Colonic mucosa (tissue), 4 donors: ENCODE data around the gene CDH5. TPM values are rescaled to one million over a fixed set of nuclear protein-coding genes. Genes with fewer than 3 reads are reported as not detected.

Experiments
- DNase-seq: peaks from one replicate; pipeline ENCODE4 v3.0.0-alpha.2; 2020
- H3K27ac ChIP-seq: fragments of 200-600 bp; one replicate; pipeline ENCODE4 v1.8.0; 2021
- H3K27me3 ChIP-seq: fragments of 200-600 bp; one replicate; pipeline ENCODE4 v1.8.0; 2021
- H3K36me3 ChIP-seq: fragments of 200-600 bp; one replicate; pipeline ENCODE4 v1.8.0; 2021
- H3K4me1 ChIP-seq: fragments of 200-600 bp; one replicate; pipeline ENCODE4 v1.8.0; 2021; ENCODE audit warnings: mild to moderate bottlenecking
- H3K4me3 ChIP-seq: fragments of 200-600 bp; one replicate; pipeline ENCODE4 v1.8.0; 2021
- H3K9ac ChIP-seq, 2 donors: one replicate each; pipeline ENCODE4 v1.7.0; 2013; ENCODE audit warnings: control low read depth in 2 of 2, low read depth in 2 of 2, low read length in 2 of 2
- H3K9me3 ChIP-seq: fragments of 200-600 bp; one replicate; pipeline ENCODE4 v1.8.0; 2021
- CTCF ChIP-seq: fragments of 200-600 bp; IDR thresholded peaks from one replicate; pipeline ENCODE4 v1.8.0; 2022; ENCODE audit warnings: antibody characterized with exemption, mild to moderate bottlenecking
- intact Hi-C: fragments of 100-400 bp; cut with DNase I; formaldehyde crosslinking; loops from one replicate; pipeline ENCODE4 v1.14.1; 2022
- total RNA-seq, 2 donors: library from RNA; stranded (reverse); fragmentation: NEBNext Ultra II Directional in 1 of 2; extraction: Animal tissue kit (Norgen Biotek cat#: 25700) in 1 of 2; gene quantifications; one replicate each; pipeline ENCODE4 v1.2.1, GENCODE V29; 2021
- donor health status: healthy.
- donor health status: DM: no; HTN: no; CAD: no.
- donor health status: DM: no; HTN: no; CAD: no.

The CDH5 gene
- total RNA-seq, 2 donors from 2014 or later: 4.4 to 15.2 TPM

GRCh38 chr16:66357523-66357928 lies 9.0 kb upstream of the CDH5 start:
- H3K9me3 ChIP-seq: no peaks in the 10 kb centered on the region
- no peaks in the 10 kb centered on the region for H3K4me1 ChIP-seq
- no peaks in the 10 kb centered on the region for H3K27me3 ChIP-seq
- peak; percentile 57 for DNase-seq
- no peak overlapping the region for H3K27ac ChIP-seq
- H3K36me3 ChIP-seq: no peaks in the 10 kb centered on the region
- intact Hi-C loops: no loop called here
- no peak overlapping the region for H3K4me3 ChIP-seq
- H3K9ac ChIP-seq: no peak overlapping the region
- peak; percentile 65 for TF ChIP-seq CTCF

- Histone ChIP-seq H3K9ac (no peak overlapping the region), H3K27ac (no peak overlapping the region)
These were observed 8.3 kb upstream of the CDH5 start for GRCh38 chr16:66358231-66358630.

GRCh38 chr16:66359012-66359411 lies 7.5 kb upstream of the CDH5 start:
- H3K9me3 ChIP-seq: no peaks in the 10 kb centered on the region
- no peaks in the 10 kb centered on the region for H3K36me3 ChIP-seq
- intact Hi-C loops: no loop called here
- H3K27ac ChIP-seq: no peak overlapping the region
- no peaks in the 10 kb centered on the region for H3K4me1 ChIP-seq
- no peak overlapping the region for H3K9ac ChIP-seq
- no peak for DNase-seq
- TF ChIP-seq CTCF: no peak
- no peak overlapping the region for H3K4me3 ChIP-seq
- H3K27me3 ChIP-seq: no peaks in the 10 kb centered on the region

More at GRCh38 chr16:66358231-66358630, 8.3 kb upstream of the CDH5 start:
- intact Hi-C loops: no loop called here
- no peaks in the 10 kb centered on the region for H3K36me3 ChIP-seq
- no peak overlapping the region for H3K4me3 ChIP-seq
- H3K9me3 ChIP-seq: no peaks in the 10 kb centered on the region
- TF ChIP-seq CTCF: no peak
- no peaks in the 10 kb centered on the region for H3K27me3 ChIP-seq
- H3K4me1 ChIP-seq: no peaks in the 10 kb centered on the region
- no peak for DNase-seq

- Histone ChIP-seq H3K27ac (no peak overlapping the region), H3K27me3 (no peaks in the 10 kb centered on the region), H3K9me3 (no peaks in the 10 kb centered on the region), H3K9ac (no peak overlapping the region), H3K4me1 (no peaks in the 10 kb centered on the region), H3K4me3 (no peak overlapping the region), H3K36me3 (no peaks in the 10 kb centered on the region)
- DNase-seq: no peak
- no peak for TF ChIP-seq CTCF
- intact Hi-C loops: no loop called here
These were observed 6.5 kb upstream of the CDH5 start for GRCh38 chr16:66359811-66360608.

GRCh38 chr16:66360624-66361324 lies 5.7 kb upstream of the CDH5 start:
- no peaks in the 10 kb centered on the region for H3K36me3 ChIP-seq
- no peaks in the 10 kb centered on the region for H3K4me1 ChIP-seq
- no peak overlapping the region for H3K27ac ChIP-seq
- H3K9me3 ChIP-seq: no peaks in the 10 kb centered on the region
- no peak for DNase-seq
- H3K27me3 ChIP-seq: no peaks in the 10 kb centered on the region
- no peak overlapping the region for H3K9ac ChIP-seq
- no peak overlapping the region for H3K4me3 ChIP-seq
- intact Hi-C loops: no loop called here
- TF ChIP-seq CTCF: no peak
